DOHH2 (cell line): Measurements from ENCODE around the gene WNT5B.

Experiments
- EZH2phosphoT487 ChIP-seq: fragments of 200-600 bp; sonication (generic); IDR thresholded peaks from 2 replicates; pipeline ENCODE4 v1.6.1; 2017; ENCODE audit warnings: borderline replicate concordance, mild to moderate bottlenecking, antibody characterized with exemption, low read length, moderate library complexity, mixed read lengths
- TF ChIP-seq, protein P1 (sequence below): fragments of 200-600 bp; sonication (generic); IDR thresholded peaks from one replicate; pipeline ENCODE4 v1.5.1; 2014; ENCODE audit warnings: antibody characterized with exemption, mild to moderate bottlenecking, low read depth, low read length; ENCODE audit not compliant: poor library complexity, severe bottlenecking

DNA sequence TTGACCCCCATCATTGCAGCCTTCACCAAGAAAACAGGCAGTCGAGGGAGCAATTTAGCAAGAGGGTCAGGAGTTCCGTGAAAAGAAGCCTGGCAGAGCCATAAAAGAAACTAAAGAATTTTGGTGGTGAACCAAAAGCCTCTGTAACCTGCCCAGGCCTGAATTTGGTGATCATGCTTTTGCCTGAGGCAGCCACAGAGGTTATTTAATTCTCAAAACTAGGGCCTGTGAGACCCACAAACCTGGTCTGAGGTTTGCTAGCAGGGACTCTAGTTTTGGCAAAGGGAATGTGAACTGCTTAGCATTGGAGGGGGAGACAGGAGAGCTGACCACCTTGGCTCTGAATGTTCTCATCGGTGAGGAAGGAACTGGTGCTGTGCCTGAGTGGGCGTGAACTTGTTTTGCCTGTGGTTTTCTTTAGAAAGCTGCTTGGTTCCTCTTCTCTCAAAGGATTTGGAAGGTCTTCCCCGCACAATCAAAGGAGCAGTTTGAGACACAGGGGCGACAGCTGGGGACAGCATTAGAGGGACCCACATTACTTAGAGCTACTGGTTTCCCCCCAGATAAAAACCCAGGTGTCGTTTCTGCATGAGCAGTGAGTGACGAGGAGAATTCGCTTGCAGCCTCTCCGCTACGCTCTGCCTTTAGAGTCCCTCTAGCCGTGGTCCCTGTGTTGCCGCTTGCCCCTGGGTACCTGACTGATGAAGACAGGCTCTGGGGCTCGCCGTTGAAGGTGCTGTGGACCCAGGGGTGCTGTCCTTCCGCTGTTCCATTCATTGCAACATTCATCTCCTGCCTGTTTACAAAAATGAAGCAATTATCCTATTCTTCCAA is 12.6 kb upstream of the WNT5B start:
- TF ChIP-seq, protein P1, sequence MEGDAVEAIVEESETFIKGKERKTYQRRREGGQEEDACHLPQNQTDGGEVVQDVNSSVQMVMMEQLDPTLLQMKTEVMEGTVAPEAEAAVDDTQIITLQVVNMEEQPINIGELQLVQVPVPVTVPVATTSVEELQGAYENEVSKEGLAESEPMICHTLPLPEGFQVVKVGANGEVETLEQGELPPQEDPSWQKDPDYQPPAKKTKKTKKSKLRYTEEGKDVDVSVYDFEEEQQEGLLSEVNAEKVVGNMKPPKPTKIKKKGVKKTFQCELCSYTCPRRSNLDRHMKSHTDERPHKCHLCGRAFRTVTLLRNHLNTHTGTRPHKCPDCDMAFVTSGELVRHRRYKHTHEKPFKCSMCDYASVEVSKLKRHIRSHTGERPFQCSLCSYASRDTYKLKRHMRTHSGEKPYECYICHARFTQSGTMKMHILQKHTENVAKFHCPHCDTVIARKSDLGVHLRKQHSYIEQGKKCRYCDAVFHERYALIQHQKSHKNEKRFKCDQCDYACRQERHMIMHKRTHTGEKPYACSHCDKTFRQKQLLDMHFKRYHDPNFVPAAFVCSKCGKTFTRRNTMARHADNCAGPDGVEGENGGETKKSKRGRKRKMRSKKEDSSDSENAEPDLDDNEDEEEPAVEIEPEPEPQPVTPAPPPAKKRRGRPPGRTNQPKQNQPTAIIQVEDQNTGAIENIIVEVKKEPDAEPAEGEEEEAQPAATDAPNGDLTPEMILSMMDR, result no peak
- TF ChIP-seq EZH2phosphoT487, result 0 out of 2 replicates have a peak, but pooled peaks have one; percentile 30
